HepG2 (cell line): ENCODE measurements around the gene RCC1. TPM values are rescaled to one million over a fixed set of nuclear protein-coding genes. Genes with fewer than 3 reads are reported as not detected.

Source experiments
- ATF1 ChIP-seq: IDR thresholded peaks from 2 replicates; pipeline ENCODE4 v1.6.1; 2016; ENCODE audit warnings: mild to moderate bottlenecking, control low read depth
- CBFB ChIP-seq: sonication (generic); formaldehyde crosslinking; IDR thresholded peaks from 2 replicates; pipeline ENCODE4 v1.4.0; 2020; ENCODE audit warnings: missing genetic modification reagents
- CEBPB ChIP-seq: IDR thresholded peaks from 2 replicates; pipeline ENCODE4 v1.6.1; 2011; ENCODE audit warnings: low read depth, low read length, improper control_type of control experiment, borderline replicate concordance
- DNMT3B ChIP-seq: conservative IDR thresholded peaks from 2 replicates; pipeline ENCODE4 v1.6.1; 2016; ENCODE audit warnings: missing biosample characterization, control low read depth
- FOXK1 ChIP-seq: sonication (generic); formaldehyde crosslinking; IDR thresholded peaks from 2 replicates; pipeline ENCODE4 v1.4.0; 2020; ENCODE audit warnings: low read depth, missing genetic modification reagents, borderline replicate concordance
- MBD4 ChIP-seq: IDR thresholded peaks from 2 replicates; pipeline ENCODE4 v1.6.1; 2012; ENCODE audit warnings: low read length, inconsistent platforms, borderline replicate concordance
- SKIL ChIP-seq: sonication (generic); formaldehyde crosslinking; IDR thresholded peaks from 2 replicates; pipeline ENCODE4 v1.8.0; 2022; ENCODE audit warnings: missing genetic modification reagents, mild to moderate bottlenecking, moderate library complexity, borderline replicate concordance
- SRSF9 ChIP-seq: fragments of 200-400 bp; formaldehyde crosslinking; IDR thresholded peaks from 2 replicates; pipeline ENCODE4 v1.6.1; 2018; ENCODE audit warnings: borderline replicate concordance, mild to moderate bottlenecking, low read depth, low read length; ENCODE audit not compliant: insufficient read depth, poor library complexity, severe bottlenecking
- TBX2 ChIP-seq: sonication (generic); formaldehyde crosslinking; IDR thresholded peaks from 2 replicates; pipeline ENCODE4 v1.5.0; 2020; ENCODE audit warnings: missing genetic modification reagents, mild to moderate bottlenecking, borderline replicate concordance
- ZNF18 ChIP-seq: sonication (generic); formaldehyde crosslinking; IDR thresholded peaks from 2 replicates; pipeline ENCODE4 v1.8.0; 2022; ENCODE audit warnings: mild to moderate bottlenecking, missing genetic modification reagents; ENCODE audit not compliant: insufficient replicate concordance
- ZNF24 ChIP-seq: fragments of 450-650 bp; IDR thresholded peaks from 2 replicates; pipeline ENCODE4 v1.6.1; 2017; ENCODE audit warnings: antibody characterized with exemption, mild to moderate bottlenecking
- ZNF280D ChIP-seq: sonication (generic); formaldehyde crosslinking; IDR thresholded peaks from 2 replicates; pipeline ENCODE4 v1.5.1; 2020; ENCODE audit warnings: mild to moderate bottlenecking, missing genetic modification reagents
- ZNF441 ChIP-seq: sonication (generic); formaldehyde crosslinking; IDR thresholded peaks from 2 replicates; pipeline ENCODE4 v1.7.0; 2021; ENCODE audit warnings: missing genetic modification reagents, borderline replicate concordance
- ZNF501 ChIP-seq: sonication (generic); formaldehyde crosslinking; IDR thresholded peaks from 2 replicates; pipeline ENCODE4 v1.5.1; 2020; ENCODE audit warnings: mild to moderate bottlenecking, moderate library complexity, missing genetic modification reagents
- ZNF646 ChIP-seq: sonication (generic); formaldehyde crosslinking; IDR thresholded peaks from 2 replicates; pipeline ENCODE4 v1.9.0; 2021; ENCODE audit warnings: mild to moderate bottlenecking, missing genetic modification reagents
- ZSCAN31 ChIP-seq: sonication (generic); formaldehyde crosslinking; IDR thresholded peaks from 2 replicates; pipeline ENCODE4 v1.5.0; 2020; ENCODE audit warnings: low read depth, mild to moderate bottlenecking, missing genetic modification reagents
- polyA plus RNA-seq, 8 experiments: library from polyadenylated mRNA; depleted of rRNA in 3 of 8; stranded (reverse) in 7 of 8; unstranded in 1 of 8; fragments of >200 nt; fragmentation: Illumina TruSeq in 4 of 8; extraction: Trizol in 4 of 8; gene quantifications; 2 replicates each; pipeline versions ENCODE4 v1.2.1 to v1.2.3, GENCODE V29; 2011 to 2016; ENCODE audit warnings: low read depth in 4 of 8, missing spikeins in 1 of 8, mixed read lengths in 1 of 8; ENCODE audit not compliant: insufficient read depth in 1 of 8
- total RNA-seq, 5 experiments: library from RNA; depleted of rRNA; stranded (reverse); fragments of >200 nt; fragmentation: Illumina TruSeq; extraction: Trizol; gene quantifications; 2 replicates each; pipeline ENCODE4 v1.2.3, GENCODE V29; 2016; ENCODE audit warnings: low read depth in 1 of 5

Gene RCC1
- total and polyA plus RNA-seq, 2 of the 13 experiments (the other 11 are each of a cell fraction or from before 2014, with no cell fraction given): 47.2 to 80.8 TPM

GRCh38 chr1:28510970-28511440, 5.2 kb downstream of the RCC1 start (continued):
- TF ChIP-seq ZNF646 (CRISPR knock-in tag) (no peak), MBD4 (no peak; the same call in 1 of the 2 replicates), CEBPB (no peak), DNMT3B (CRISPR knock-in tag) (peak; percentile 77), SKIL (CRISPR knock-in tag) (no peak), SRSF9 (no peak), ZNF501 (no peak), ZNF441 (CRISPR knock-in tag) (no peak), TBX2 (CRISPR knock-in tag) (0 out of 2 replicates have a peak, but pooled peaks have one; percentile 8), ATF1 (no peak), CBFB (CRISPR knock-in tag) (no peak), ZNF18 (no peak), ZNF280D (CRISPR knock-in tag) (no peak), ZSCAN31 (CRISPR knock-in tag) (no peak), FOXK1 (CRISPR knock-in tag) (no peak), ZNF24 (no peak)
